Ishikawa (cell line): Measurements from ENCODE around the gene LRP1.

Experiments
- RAD21 ChIP-seq: IDR thresholded peaks from 2 replicates; pipeline ENCODE4 v1.6.1; 2012; ENCODE audit warnings: low read depth
- TEAD4 ChIP-seq: IDR thresholded peaks from 2 replicates; pipeline ENCODE4 v1.6.1; 2012
- TF ChIP-seq, protein P1 (sequence below): IDR thresholded peaks from 2 replicates; pipeline ENCODE4 v1.6.1; 2012

DNA sequence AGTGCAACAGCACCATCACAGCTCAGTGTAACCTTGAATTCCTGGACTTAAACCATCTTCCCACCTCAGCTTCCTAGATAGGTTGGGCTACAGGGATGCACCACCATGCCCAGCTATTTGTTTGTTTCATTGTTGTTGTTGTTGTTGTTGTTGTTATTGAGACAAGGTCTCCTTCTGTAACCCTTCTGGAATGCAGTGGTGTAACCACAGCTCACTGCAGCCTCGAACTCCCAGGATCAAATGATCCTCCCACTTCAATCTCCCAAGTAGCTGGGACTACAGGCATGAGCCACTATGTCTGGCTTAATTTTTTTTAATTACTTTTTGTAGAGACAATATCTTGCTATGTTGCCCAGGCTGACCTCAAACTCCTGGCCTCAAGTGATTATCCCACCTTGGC is 48.5 kb upstream of the LRP1 start:
- TF ChIP-seq RAD21: no peak
- no peak for TF ChIP-seq TEAD4
- TF ChIP-seq, protein P1, sequence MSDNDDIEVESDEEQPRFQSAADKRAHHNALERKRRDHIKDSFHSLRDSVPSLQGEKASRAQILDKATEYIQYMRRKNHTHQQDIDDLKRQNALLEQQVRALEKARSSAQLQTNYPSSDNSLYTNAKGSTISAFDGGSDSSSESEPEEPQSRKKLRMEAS: no peak
